Femur (tissue), 1 donor: ENCODE data around the gene PIP4K2C.
"Not testable (repeated sequence)": the region's sequence is repeated elsewhere in the genome, so short reads cannot be mapped to it uniquely, and the experiment has no call there.

Experiments used
- DNase-seq: peaks from one replicate; pipeline ENCODE4 v3.0.0-alpha.2; 2017

Gene PIP4K2C

DNA sequence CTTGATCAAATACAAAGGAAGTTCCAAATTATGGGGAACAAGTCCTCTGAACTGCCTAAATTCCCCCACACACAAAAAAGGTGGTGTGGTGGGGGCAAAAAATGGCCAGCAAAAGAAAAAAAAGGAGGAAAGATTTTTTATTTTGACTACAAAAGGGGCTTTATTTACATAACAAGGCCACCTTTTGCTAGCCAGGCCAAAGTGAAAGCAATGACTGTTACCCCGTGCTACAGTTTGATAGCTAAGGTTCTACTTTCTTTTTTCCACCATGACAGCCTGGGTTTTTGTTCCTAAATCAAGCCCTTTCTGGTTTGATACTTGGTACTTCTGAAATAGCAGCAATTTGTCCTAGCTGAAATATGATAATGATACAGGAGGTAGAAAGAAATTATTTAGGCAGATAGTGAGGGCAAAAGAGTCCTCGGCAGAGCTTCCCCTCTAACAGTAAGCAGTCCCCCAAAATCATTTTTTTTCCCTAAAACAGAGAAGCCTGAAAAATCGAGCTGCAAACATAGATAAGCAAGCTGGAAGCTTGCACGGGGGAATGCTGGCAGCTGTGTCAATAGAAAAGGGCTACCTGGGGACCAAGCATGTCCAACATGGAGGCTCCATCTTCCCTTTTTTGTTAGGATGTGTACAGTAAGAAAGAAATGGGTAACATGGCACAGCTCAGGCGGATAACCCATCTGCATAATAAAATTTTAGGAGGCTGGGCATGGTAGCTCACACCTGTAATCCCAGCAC, 50.9 kb downstream of the PIP4K2C start:
- no peak for DNase-seq

DNA sequence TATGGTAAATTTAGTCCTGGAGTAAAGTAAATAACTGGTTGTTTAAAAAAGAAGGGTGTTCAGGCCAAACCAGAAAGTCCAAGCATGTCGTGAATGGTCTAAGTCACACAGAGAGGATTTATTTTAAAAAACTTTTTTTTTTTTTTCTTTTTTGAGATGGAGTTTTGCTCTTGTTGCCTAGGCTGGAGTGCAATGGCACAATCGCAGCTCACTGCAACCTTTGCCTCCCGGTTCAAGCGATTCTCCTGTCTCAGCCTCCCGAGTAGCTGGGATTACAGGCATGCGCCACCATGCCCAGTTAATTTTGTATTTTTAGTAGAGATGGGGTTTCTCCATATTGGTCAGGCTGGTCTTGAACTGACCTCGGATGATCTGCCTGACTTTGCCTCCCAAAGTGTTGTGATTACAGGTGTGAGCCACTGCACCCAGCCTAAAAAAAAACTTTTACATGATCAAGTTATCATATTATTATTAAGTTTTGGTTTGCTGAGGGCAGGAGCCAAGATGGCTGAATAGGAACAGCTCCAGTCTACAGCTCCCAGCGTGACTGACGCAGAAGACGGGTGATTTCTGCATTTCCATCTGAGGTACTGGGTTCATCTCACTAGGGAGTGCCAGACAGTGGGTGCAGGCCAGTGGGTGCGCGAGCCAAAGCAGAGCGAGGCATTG, 55.1 kb downstream of the PIP4K2C start:
- DNase-seq: not testable (repeated sequence)

DNA sequence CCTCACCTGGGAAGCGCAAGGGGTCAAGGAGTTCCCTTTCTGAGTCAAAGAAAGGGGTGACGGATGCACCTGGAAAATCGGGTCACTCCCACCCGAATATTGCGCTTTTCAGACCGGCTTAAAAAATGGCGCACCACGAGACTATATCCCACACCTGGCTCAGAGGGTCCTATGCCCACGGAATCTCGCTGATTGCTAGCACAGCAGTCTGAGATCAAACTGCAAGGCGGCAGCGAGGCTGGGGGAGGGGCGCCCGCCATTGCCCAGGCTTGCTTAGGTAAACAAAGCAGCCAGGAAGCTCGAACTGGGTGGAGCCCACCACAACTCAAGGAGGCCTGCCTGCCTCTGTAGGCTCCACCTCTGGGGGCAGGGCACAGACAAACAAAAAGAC, 55.7 kb downstream of the PIP4K2C start:
- not testable (repeated sequence) for DNase-seq
